Panc1 (cell line): ENCODE results near the gene ARHGAP23. TPM values are rescaled to one million over a fixed set of nuclear protein-coding genes. Genes with fewer than 3 reads are reported as not detected.

Experiments
- ATAC-seq: fragments of 200-7000 bp; cut with Tn5 transposase; 2 replicates; pipeline ENCODE4 v1.9.1; 2020; ENCODE audit warnings: mild to moderate bottlenecking, moderate library complexity
- BruUV-seq: library from RNA; stranded (reverse); fragments of 400-500 nt; replicated peaks from 2 replicates; lab custom pipeline; 2021; lab: Mats Ljungman, UMichigan
- CTCF ChIA-PET: fragments of 300-600 bp; sonication (Branson Sonifier 250); formaldehyde crosslinking; loops from one replicate; lab custom pipeline; 2022; ENCODE audit warnings: antibody characterized with exemption; lab: Charles Lee
- POLR2A ChIA-PET: fragments of 300-600 bp; sonication (Branson Sonifier 250); formaldehyde crosslinking; loops from one replicate; lab custom pipeline; 2022; ENCODE audit warnings: antibody characterized with exemption; lab: Charles Lee
- DNase-seq: peaks from one replicate; pipeline ENCODE4 v3.0.0-alpha.2; 2010; ENCODE audit warnings: low read depth, low spot score
- H3K27ac ChIP-seq: 2 replicates; pipeline ENCODE4 v1.5.1; 2011; ENCODE audit warnings: mild to moderate bottlenecking, low read length, inconsistent platforms
- H3K27me3 ChIP-seq: fragments of 200-500 bp; sonication (Bioruptor generic); 2 replicates; pipeline ENCODE4 v1.6.0; 2014; ENCODE audit warnings: low read length, inconsistent platforms; ENCODE audit not compliant: control insufficient read depth, insufficient read depth
- H3K36me3 ChIP-seq: fragments of 200-500 bp; sonication (Bioruptor generic); 2 replicates; pipeline ENCODE4 v1.5.1; 2014; ENCODE audit warnings: inconsistent platforms, mild to moderate bottlenecking, low read length, moderate library complexity; ENCODE audit not compliant: control insufficient read depth, insufficient read depth
- H3K4me1 ChIP-seq: 2 replicates; pipeline ENCODE4 v1.5.1; 2011; ENCODE audit warnings: inconsistent platforms, mild to moderate bottlenecking, low read length, moderate library complexity; ENCODE audit not compliant: control insufficient read depth, insufficient read depth
- H3K4me3 ChIP-seq, 2 experiments: 2 replicates each; pipeline ENCODE4 v1.5.1; 2011 to 2012; ENCODE audit warnings: low read depth in 2 of 2, low read length in 2 of 2, mild to moderate bottlenecking in 2 of 2, inconsistent platforms in 1 of 2, moderate library complexity in 1 of 2
- H3K9me3 ChIP-seq: fragments of 200-500 bp; sonication (Bioruptor generic); 2 replicates; pipeline ENCODE4 v1.5.1; 2014; ENCODE audit warnings: low read depth, mild to moderate bottlenecking, inconsistent platforms, low read length, moderate library complexity; ENCODE audit not compliant: control insufficient read depth, insufficient read depth
- POLR2AphosphoS5 ChIP-seq: IDR thresholded peaks from 2 replicates; pipeline ENCODE4 v1.6.1; 2012; ENCODE audit warnings: mild to moderate bottlenecking, low read depth, low read length, moderate library complexity
- REST ChIP-seq, 2 experiments: IDR thresholded peaks; 2 replicates each; pipeline ENCODE4 v1.6.1; 2011 to 2012; ENCODE audit warnings: low read depth in 2 of 2, control low read depth in 1 of 2, low read length in 1 of 2, mild to moderate bottlenecking in 1 of 2, moderate library complexity in 1 of 2; ENCODE audit not compliant: insufficient read depth in 1 of 2
- SIN3A ChIP-seq: IDR thresholded peaks from 2 replicates; pipeline ENCODE4 v1.6.1; 2012; ENCODE audit warnings: low read depth, mild to moderate bottlenecking, low read length, moderate library complexity, borderline replicate concordance; ENCODE audit not compliant: insufficient read depth
- TCF7L2 ChIP-seq: IDR thresholded peaks from 2 replicates; pipeline ENCODE4 v1.6.1; 2011; ENCODE audit warnings: mild to moderate bottlenecking, low read depth, low read length, inconsistent platforms
- in situ Hi-C: cut with HindIII; loops from 2 replicates; pipeline ENCODE4 v1.10.0; 2016; ENCODE audit warnings: low sequenced_read_pairs, low pct_unique_long_range_greater_than_20kb
- intact Hi-C: fragments of 100-400 bp; cut with micrococcal nuclease; formaldehyde crosslinking; loops from one replicate; pipeline ENCODE4 v1.10.0; 2022; ENCODE audit not compliant: unreplicated experiment
- total RNA-seq: library from RNA; stranded (reverse); gene quantifications from one replicate; pipeline ENCODE4 v1.2.1, GENCODE V29; 2021; ENCODE audit not compliant: unreplicated experiment
- TF ChIP-seq, protein P1 (sequence below): fragments of 450-650 bp; IDR thresholded peaks from 2 replicates; pipeline ENCODE4 v1.5.1; 2017; ENCODE audit warnings: mild to moderate bottlenecking

ARHGAP23 gene
- total RNA-seq, 1 experiment from 2014 or later, result 33.0 TPM

GRCh38 chr17:38550661-38551060 is 122.4 kb downstream of the ARHGAP23 start:
- Histone ChIP-seq H3K4me1 (no peaks in the 10 kb centered on the region), H3K36me3 (no peaks in the 10 kb centered on the region), H3K4me3 (no peak overlapping the region), H3K27me3 (no peaks in the 10 kb centered on the region), H3K27ac (no peak overlapping the region), H3K9me3 (no peaks in the 10 kb centered on the region)
- CTCF ChIA-PET, result no interaction called here
- no peak for ATAC-seq
- POLR2A ChIA-PET, result no interaction called here
- TF ChIP-seq TCF7L2 (no peak), REST (IDR thresholded peaks at IDR 0.05; ENCODE audit: insufficient read depth in 1 of 2, low read depth in 2 of 2, low read length in 1 of 2) (no peak), POLR2AphosphoS5 (no peak), SIN3A (no peak)
- TF ChIP-seq, protein P1, sequence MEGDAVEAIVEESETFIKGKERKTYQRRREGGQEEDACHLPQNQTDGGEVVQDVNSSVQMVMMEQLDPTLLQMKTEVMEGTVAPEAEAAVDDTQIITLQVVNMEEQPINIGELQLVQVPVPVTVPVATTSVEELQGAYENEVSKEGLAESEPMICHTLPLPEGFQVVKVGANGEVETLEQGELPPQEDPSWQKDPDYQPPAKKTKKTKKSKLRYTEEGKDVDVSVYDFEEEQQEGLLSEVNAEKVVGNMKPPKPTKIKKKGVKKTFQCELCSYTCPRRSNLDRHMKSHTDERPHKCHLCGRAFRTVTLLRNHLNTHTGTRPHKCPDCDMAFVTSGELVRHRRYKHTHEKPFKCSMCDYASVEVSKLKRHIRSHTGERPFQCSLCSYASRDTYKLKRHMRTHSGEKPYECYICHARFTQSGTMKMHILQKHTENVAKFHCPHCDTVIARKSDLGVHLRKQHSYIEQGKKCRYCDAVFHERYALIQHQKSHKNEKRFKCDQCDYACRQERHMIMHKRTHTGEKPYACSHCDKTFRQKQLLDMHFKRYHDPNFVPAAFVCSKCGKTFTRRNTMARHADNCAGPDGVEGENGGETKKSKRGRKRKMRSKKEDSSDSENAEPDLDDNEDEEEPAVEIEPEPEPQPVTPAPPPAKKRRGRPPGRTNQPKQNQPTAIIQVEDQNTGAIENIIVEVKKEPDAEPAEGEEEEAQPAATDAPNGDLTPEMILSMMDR, result no peak
- in situ Hi-C loops (no loop called here), intact Hi-C loops (no loop called here)
- DNase-seq, result no peak
- no TSS peak for BruUV-seq

- intact Hi-C loops, result no loop called here
- H3K27me3 ChIP-seq, result no peaks in the 10 kb centered on the region
- H3K4me1 ChIP-seq, result no peaks in the 10 kb centered on the region
- ATAC-seq (no peak), DNase-seq (no peak)
- ChIA-PET POLR2A (no interaction called here), CTCF (interaction anchor here (0.5 kb wide), 1 partner anchor 166 kb away, joined by 3 read pairs; no protein-coding TSS in a partner anchor)
- H3K27ac ChIP-seq, result no peak overlapping the region
- in situ Hi-C loops, result no loop called here
- H3K9me3 ChIP-seq, result no peaks in the 10 kb centered on the region
- H3K36me3 ChIP-seq, result no peaks in the 10 kb centered on the region
- TF ChIP-seq TCF7L2 (no peak), REST (IDR thresholded peaks at IDR 0.05; ENCODE audit: insufficient read depth in 1 of 2, low read depth in 2 of 2, low read length in 1 of 2) (no peak), POLR2AphosphoS5 (no peak), SIN3A (no peak)
- TF ChIP-seq, protein P1, result no peak
- no TSS peak for BruUV-seq
- no peak overlapping the region for H3K4me3 ChIP-seq
Measured at GRCh38 chr17:38551121-38551520, 122.9 kb downstream of the ARHGAP23 start.
